ES-I3 (cell line): ENCODE data around the gene ISM2.

Source experiments
- H3K36me3 ChIP-seq: 2 replicates; pipeline ENCODE4 v1.6.1; 2013; ENCODE audit warnings: mild to moderate bottlenecking, low read length, control low read depth, moderate library complexity; ENCODE audit not compliant: insufficient read depth
- H3K4me1 ChIP-seq: 2 replicates; pipeline ENCODE4 v1.6.1; 2013; ENCODE audit warnings: mild to moderate bottlenecking, control low read depth, low read length; ENCODE audit not compliant: insufficient read depth
- H3K9ac ChIP-seq: 2 replicates; pipeline ENCODE4 v1.6.1; 2013; ENCODE audit warnings: low read depth, mild to moderate bottlenecking, low read length, moderate library complexity
- H3K9me3 ChIP-seq: 2 replicates; pipeline ENCODE4 v1.6.1; 2013; ENCODE audit warnings: mild to moderate bottlenecking, low read length, moderate library complexity; ENCODE audit not compliant: control insufficient read depth, insufficient read depth

ISM2 gene

GRCh38 chr14:77524536-77524935, 25.9 kb upstream of the ISM2 start:
- H3K9me3 ChIP-seq: no peaks in the 10 kb centered on the region
- H3K36me3 ChIP-seq: peaks cover 7% of the 10 kb centered on the region
- no peaks in the 10 kb centered on the region for H3K4me1 ChIP-seq
- H3K9ac ChIP-seq: no peak overlapping the region

GRCh38 chr14:77523109-77523508, 24.5 kb upstream of the ISM2 start:
- H3K4me1 ChIP-seq: no peaks in the 10 kb centered on the region
- peaks cover 10% of the 10 kb centered on the region for H3K36me3 ChIP-seq
- no peaks in the 10 kb centered on the region for H3K9me3 ChIP-seq
- H3K9ac ChIP-seq: no peak overlapping the region

GRCh38 chr14:77520555-77520954, 21.9 kb upstream of the ISM2 start:
- H3K4me1 ChIP-seq: no peaks in the 10 kb centered on the region
- no peaks in the 10 kb centered on the region for H3K9me3 ChIP-seq
- H3K36me3 ChIP-seq: peaks cover 15% of the 10 kb centered on the region
- H3K9ac ChIP-seq: no peak overlapping the region

- no peaks in the 10 kb centered on the region for H3K4me1 ChIP-seq
- no peak overlapping the region for H3K9ac ChIP-seq
- no peaks in the 10 kb centered on the region for H3K9me3 ChIP-seq
- peaks cover 18% of the 10 kb centered on the region for H3K36me3 ChIP-seq
These were observed 17.5 kb upstream of the ISM2 start for GRCh38 chr14:77516126-77516525.

- Histone ChIP-seq H3K36me3 (peaks cover 5% of the 10 kb centered on the region; the same call in 1 of the 2 replicates), H3K9ac (no peak overlapping the region), H3K4me1 (no peaks in the 10 kb centered on the region), H3K9me3 (no peaks in the 10 kb centered on the region)
These were observed 13.0 kb upstream of the ISM2 start for GRCh38 chr14:77511486-77512162.

GRCh38 chr14:77509366-77509765, 10.8 kb upstream of the ISM2 start:
- no peaks in the 10 kb centered on the region for H3K4me1 ChIP-seq
- H3K36me3 ChIP-seq: peaks cover 5% of the 10 kb centered on the region; the same call in 1 of the 2 replicates
- no peaks in the 10 kb centered on the region for H3K9me3 ChIP-seq
- H3K9ac ChIP-seq: no peak overlapping the region

GRCh38 chr14:77508876-77509275, 10.3 kb upstream of the ISM2 start:
- H3K4me1 ChIP-seq: no peaks in the 10 kb centered on the region
- H3K9me3 ChIP-seq: no peaks in the 10 kb centered on the region
- peaks cover 5% of the 10 kb centered on the region; the same call in 1 of the 2 replicates for H3K36me3 ChIP-seq
- no peak overlapping the region for H3K9ac ChIP-seq

- Histone ChIP-seq H3K36me3 (peaks cover 5% of the 10 kb centered on the region), H3K9me3 (no peaks in the 10 kb centered on the region), H3K4me1 (no peaks in the 10 kb centered on the region), H3K9ac (no peak overlapping the region)
These were observed 9.6 kb upstream of the ISM2 start for GRCh38 chr14:77508249-77508648.

GRCh38 chr14:77507762-77508161, 9.1 kb upstream of the ISM2 start:
- Histone ChIP-seq H3K9me3 (no peaks in the 10 kb centered on the region), H3K36me3 (peaks cover 5% of the 10 kb centered on the region), H3K9ac (no peak overlapping the region), H3K4me1 (no peaks in the 10 kb centered on the region)

GRCh38 chr14:77505031-77505430, 6.4 kb upstream of the ISM2 start:
- no peak overlapping the region for H3K9ac ChIP-seq
- H3K9me3 ChIP-seq: no peaks in the 10 kb centered on the region
- H3K4me1 ChIP-seq: no peaks in the 10 kb centered on the region
- no peaks in the 10 kb centered on the region; the same call in 1 of the 2 replicates for H3K36me3 ChIP-seq

- no peaks in the 10 kb centered on the region for H3K4me1 ChIP-seq
These were observed 4.5 kb upstream of the ISM2 start for GRCh38 chr14:77503138-77503537.

GRCh38 chr14:77502109-77502782, 3.6 kb upstream of the ISM2 start:
- H3K9me3 ChIP-seq: no peaks in the 10 kb centered on the region
- H3K4me1 ChIP-seq: no peaks in the 10 kb centered on the region
- no peak overlapping the region for H3K9ac ChIP-seq
- no peaks in the 10 kb centered on the region; the same call in 1 of the 2 replicates for H3K36me3 ChIP-seq

More at GRCh38 chr14:77503138-77503537, 4.5 kb upstream of the ISM2 start:
- no peaks in the 10 kb centered on the region; the same call in 1 of the 2 replicates for H3K36me3 ChIP-seq
- no peak overlapping the region for H3K9ac ChIP-seq
- H3K9me3 ChIP-seq: no peaks in the 10 kb centered on the region

GRCh38 chr14:77498984-77499527, 440 bp upstream of the ISM2 start:
- Histone ChIP-seq H3K9me3 (no peaks in the 10 kb centered on the region), H3K9ac (peak overlapping the region; percentile 74)

GRCh38 chr14:77495334-77495733, 3.3 kb downstream of the ISM2 start:
- Histone ChIP-seq H3K36me3 (no peaks in the 10 kb centered on the region), H3K4me1 (no peaks in the 10 kb centered on the region), H3K9me3 (no peaks in the 10 kb centered on the region), H3K9ac (no peak overlapping the region)

More at GRCh38 chr14:77498984-77499527, 440 bp upstream of the ISM2 start:
- Histone ChIP-seq H3K36me3 (no peaks in the 10 kb centered on the region; the same call in 1 of the 2 replicates), H3K4me1 (no peaks in the 10 kb centered on the region)

GRCh38 chr14:77491056-77491455, 7.6 kb downstream of the ISM2 start:
- Histone ChIP-seq H3K9me3 (no peaks in the 10 kb centered on the region), H3K9ac (no peak overlapping the region), H3K4me1 (no peaks in the 10 kb centered on the region), H3K36me3 (no peaks in the 10 kb centered on the region)
